Psoas muscle (tissue), 8 donors: ENCODE results near the gene PLA2G12B. TPM values are rescaled to one million over a fixed set of nuclear protein-coding genes. Genes with fewer than 3 reads are reported as not detected.

Source experiments
- ATAC-seq, 4 donors: fragments of 200-7000 bp; cut with Tn5 transposase; one replicate each; pipeline ENCODE4 v1.9.1; 2020; ENCODE audit warnings: moderate library complexity in 3 of 4, mild to moderate bottlenecking in 2 of 4
- DNase-seq, 2 donors: peaks; one replicate each; pipeline ENCODE4 v3.0.0-alpha.2; 2020
- H3K27ac ChIP-seq: fragments of 200-600 bp; one replicate; pipeline ENCODE4 v1.8.0; 2022
- H3K27me3 ChIP-seq, 3 donors: fragments of 200-600 bp in 1 of 3; one replicate each; pipeline versions ENCODE4 v1.6.1 to v1.8.0; 2013 to 2022; ENCODE audit warnings: low read length in 2 of 3, mild to moderate bottlenecking in 2 of 3, moderate library complexity in 1 of 3; ENCODE audit not compliant: insufficient read depth in 3 of 3
- H3K36me3 ChIP-seq, 2 donors: fragments of 200-600 bp in 1 of 2; one replicate each; pipeline versions ENCODE4 v1.6.1 to v1.8.0; 2013 to 2022; ENCODE audit warnings: low read depth in 1 of 2, mild to moderate bottlenecking in 1 of 2, moderate library complexity in 1 of 2; ENCODE audit not compliant: insufficient read depth in 1 of 2
- H3K4me1 ChIP-seq: fragments of 200-600 bp; one replicate; pipeline ENCODE4 v1.8.0; 2022
- H3K4me3 ChIP-seq: fragments of 200-600 bp; one replicate; pipeline ENCODE4 v1.8.0; 2022; ENCODE audit warnings: mild to moderate bottlenecking
- H3K9me3 ChIP-seq: fragments of 200-600 bp; one replicate; pipeline ENCODE4 v1.8.0; 2022
- WGBS, 3 donors: extraction: QIAGEN DNeasy Blood & Tissue Kit; methylation state at CpG; one replicate each; pipeline versions ENCODE4 v1.1.6 to v1.1.7; 2013; 5-methylcytosine and 5-hydroxymethylcytosine counted together
- intact Hi-C, 2 donors: fragments of 100-400 bp; cut with DNase I; formaldehyde crosslinking; loops; one replicate each; pipeline versions ENCODE4 v1.11.0 to v1.14.2; 2022
- polyA plus RNA-seq, 3 donors: library from polyadenylated mRNA; stranded (reverse); fragments of 200-250 nt; gene quantifications; one replicate each; pipeline ENCODE4 v1.2.3, GENCODE V29; 2013
- total RNA-seq, 4 donors: library from RNA; stranded (reverse); fragmentation: NEBNext Ultra II Directional in 2 of 4; extraction: Animal tissue kit (Norgen Biotek cat#: 25700) in 2 of 4; gene quantifications; one replicate each; pipeline versions ENCODE4 v1.2.1 to v1.2.4, GENCODE V29; 2021 to 2023
- TF ChIP-seq, protein P1 (sequence below): fragments of 200-600 bp; IDR thresholded peaks from one replicate; pipeline ENCODE4 v1.8.0; 2022; ENCODE audit warnings: antibody characterized with exemption
- donor health status: healthy with polysubstance abuse.
- donor health status: DM: no; HTN: no; CAD: no; lungs with moderate emphysema.
- donor health status: Bipolar disorder and iron deficiency.
- donor health status: healthy.
- donor health status: DM: yes; HTN: yes; CAD: no.
- donor health status: DM: no; HTN: no; CAD: no.
- donor health status: DM: no; HTN: no; CAD: no.
- donor health status: DM: yes; HTN: yes; CAD: no.

PLA2G12B gene
- total and polyA plus RNA-seq, 7 donors: 0.10 to 0.22 TPM; not detected in 5

DNA sequence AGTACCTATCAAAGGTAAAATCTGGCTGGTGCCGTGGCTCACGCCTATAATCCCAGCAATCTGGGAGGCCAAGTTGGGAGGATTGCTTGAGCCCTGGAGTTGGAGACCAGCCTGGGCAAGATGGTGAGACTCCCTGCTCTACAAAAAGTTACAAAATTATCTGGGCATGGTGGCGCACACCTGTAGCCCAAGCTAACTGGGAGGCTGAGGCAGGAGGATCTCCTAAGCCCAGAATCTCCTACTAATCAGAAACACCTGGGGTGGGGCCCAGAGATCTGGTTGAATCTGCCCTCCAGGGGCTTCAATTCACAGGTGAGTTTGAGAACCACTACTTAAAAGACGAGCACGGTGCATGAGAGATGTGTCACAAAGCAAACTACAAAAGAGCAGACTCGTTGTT is 2.4 kb downstream of the PLA2G12B start:
- WGBS, 3 donors: 81 to 91% (median 89%) methylated on average over 6 of the region's 6 CpGs
- no peak overlapping the region for H3K27ac ChIP-seq
- H3K9me3 ChIP-seq: no peaks in the 10 kb centered on the region
- H3K4me3 ChIP-seq: no peak overlapping the region
- DNase-seq (no peak), ATAC-seq (no peak)
- H3K36me3 ChIP-seq: no peaks in the 10 kb centered on the region
- TF ChIP-seq, protein P1, sequence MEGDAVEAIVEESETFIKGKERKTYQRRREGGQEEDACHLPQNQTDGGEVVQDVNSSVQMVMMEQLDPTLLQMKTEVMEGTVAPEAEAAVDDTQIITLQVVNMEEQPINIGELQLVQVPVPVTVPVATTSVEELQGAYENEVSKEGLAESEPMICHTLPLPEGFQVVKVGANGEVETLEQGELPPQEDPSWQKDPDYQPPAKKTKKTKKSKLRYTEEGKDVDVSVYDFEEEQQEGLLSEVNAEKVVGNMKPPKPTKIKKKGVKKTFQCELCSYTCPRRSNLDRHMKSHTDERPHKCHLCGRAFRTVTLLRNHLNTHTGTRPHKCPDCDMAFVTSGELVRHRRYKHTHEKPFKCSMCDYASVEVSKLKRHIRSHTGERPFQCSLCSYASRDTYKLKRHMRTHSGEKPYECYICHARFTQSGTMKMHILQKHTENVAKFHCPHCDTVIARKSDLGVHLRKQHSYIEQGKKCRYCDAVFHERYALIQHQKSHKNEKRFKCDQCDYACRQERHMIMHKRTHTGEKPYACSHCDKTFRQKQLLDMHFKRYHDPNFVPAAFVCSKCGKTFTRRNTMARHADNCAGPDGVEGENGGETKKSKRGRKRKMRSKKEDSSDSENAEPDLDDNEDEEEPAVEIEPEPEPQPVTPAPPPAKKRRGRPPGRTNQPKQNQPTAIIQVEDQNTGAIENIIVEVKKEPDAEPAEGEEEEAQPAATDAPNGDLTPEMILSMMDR: no peak
- no peaks in the 10 kb centered on the region for H3K27me3 ChIP-seq
- intact Hi-C loops: no loop called here
- H3K4me1 ChIP-seq: no peaks in the 10 kb centered on the region

DNA sequence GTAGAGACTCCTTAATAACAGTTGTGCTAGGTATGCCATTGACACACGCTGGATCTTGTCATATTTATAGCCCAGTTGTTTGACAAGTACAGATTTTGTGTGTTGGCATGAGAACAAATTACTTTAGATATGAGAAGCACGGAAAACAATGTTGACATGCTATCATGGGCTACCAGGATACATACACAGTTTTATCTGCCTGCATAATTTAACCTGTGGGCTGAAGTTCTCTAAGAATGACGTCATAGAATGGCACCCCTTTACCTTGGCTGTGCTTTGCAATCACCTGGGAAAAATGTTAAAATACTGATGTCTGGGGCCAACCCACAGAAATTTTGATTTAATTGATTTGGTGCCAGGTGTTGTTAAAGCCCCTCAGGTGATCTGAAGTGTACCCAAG is 2.8 kb downstream of the PLA2G12B start:
- no peak for DNase-seq
- no peaks in the 10 kb centered on the region for H3K27me3 ChIP-seq
- no peak overlapping the region for H3K27ac ChIP-seq
- H3K4me1 ChIP-seq: no peaks in the 10 kb centered on the region
- intact Hi-C loops: no loop called here
- no peaks in the 10 kb centered on the region for H3K9me3 ChIP-seq
- ATAC-seq: no peak
- H3K4me3 ChIP-seq: no peak overlapping the region
- 67 to 85% (median 72%) methylated on average over 3 of the region's 3 CpGs for WGBS, 3 donors
- no peaks in the 10 kb centered on the region for H3K36me3 ChIP-seq
- TF ChIP-seq, protein P1: no peak

DNA sequence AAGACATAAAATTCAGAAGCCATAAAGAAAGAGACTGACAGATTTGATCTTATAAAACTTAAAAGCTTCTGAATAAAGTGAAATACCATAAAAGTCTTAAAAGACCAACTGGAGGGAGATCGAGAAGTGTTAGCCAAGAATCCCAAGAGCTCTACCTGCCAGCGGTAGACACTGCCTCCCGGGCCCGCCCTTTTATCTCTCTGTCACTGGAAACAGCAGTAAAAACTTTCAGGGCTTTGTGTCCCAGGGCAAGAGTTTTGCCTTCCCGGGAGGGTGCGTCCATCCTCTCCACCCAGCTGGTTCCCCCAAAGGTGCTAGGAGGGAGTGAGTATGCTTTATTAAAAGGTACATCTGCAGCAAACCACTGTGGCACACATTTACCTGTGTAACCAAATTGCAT is 5.8 kb downstream of the PLA2G12B start:
- intact Hi-C loops: no loop called here
- no peak for ATAC-seq
- WGBS, 3 donors: 47 to 55% (median 50%) methylated on average over 6 of the region's 6 CpGs

GRCh38 chr10:72946963-72947362 is 7.6 kb downstream of the PLA2G12B start:
- no peak for DNase-seq
- no peaks in the 10 kb centered on the region for H3K36me3 ChIP-seq
- WGBS, 3 donors: 88 to 100% (median 95%) methylated on average over 1 of the region's 1 CpG
- H3K4me3 ChIP-seq: no peak overlapping the region
- no peaks in the 10 kb centered on the region for H3K27me3 ChIP-seq
- H3K27ac ChIP-seq: no peak overlapping the region
- H3K9me3 ChIP-seq: no peaks in the 10 kb centered on the region
- TF ChIP-seq, protein P1: no peak
- intact Hi-C loops: no loop called here
- no peak for ATAC-seq
- no peaks in the 10 kb centered on the region for H3K4me1 ChIP-seq

More for the DNA sequence above, 5.8 kb downstream of the PLA2G12B start:
- no peak for DNase-seq
- H3K36me3 ChIP-seq: no peaks in the 10 kb centered on the region
- TF ChIP-seq, protein P1: no peak
- H3K4me1 ChIP-seq: no peaks in the 10 kb centered on the region
- H3K27me3 ChIP-seq: no peaks in the 10 kb centered on the region
- no peak overlapping the region for H3K4me3 ChIP-seq
- H3K9me3 ChIP-seq: no peaks in the 10 kb centered on the region
- H3K27ac ChIP-seq: no peak overlapping the region

- H3K27me3 ChIP-seq: no peaks in the 10 kb centered on the region
- DNase-seq (no peak), ATAC-seq (no peak)
- H3K9me3 ChIP-seq: no peaks in the 10 kb centered on the region
- no peaks in the 10 kb centered on the region for H3K36me3 ChIP-seq
- TF ChIP-seq, protein P1: no peak
- no peak overlapping the region for H3K27ac ChIP-seq
- peaks cover 6% of the 10 kb centered on the region for H3K4me1 ChIP-seq
- no peak overlapping the region for H3K4me3 ChIP-seq
- 72 to 81% (median 78%) methylated on average over 2 of the region's 2 CpGs for WGBS, 3 donors
- intact Hi-C loops: no loop called here
Observed at GRCh38 chr10:72943498-72944234, 10.9 kb downstream of the PLA2G12B start.
